Measurements from ENCODE around the gene TTC4.

DNA sequence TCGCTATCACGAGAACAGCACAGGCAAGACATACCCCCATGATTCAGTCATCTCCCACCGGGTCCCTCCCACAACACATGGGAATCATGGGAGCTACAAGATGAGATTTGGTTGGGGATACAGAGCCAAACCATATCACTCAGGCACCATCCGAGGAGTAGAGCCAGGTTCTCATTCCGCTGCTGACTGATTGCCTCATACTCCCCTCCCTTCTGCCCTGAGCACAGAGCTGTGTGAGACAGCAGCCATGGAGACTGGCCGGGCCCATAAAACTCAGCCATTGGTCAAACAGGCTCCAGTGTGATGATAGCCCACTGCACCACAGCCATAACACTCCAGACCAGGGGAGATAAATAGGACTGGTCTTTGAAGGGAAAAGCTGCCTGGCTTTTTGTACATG, 22.6 kb downstream of the TTC4 start:
- TF ChIP-seq GATA2 (IDR thresholded peaks at IDR 0.05; ENCODE audit: low read depth, low read length) (no peak), GATA3 (IDR thresholded peaks at IDR 0.05; ENCODE audit: low read depth, low read length) (no peak)
